IMR-90 (cell line): Measurements from ENCODE around the gene PCDH19. TPM values are rescaled to one million over a fixed set of nuclear protein-coding genes. Genes with fewer than 3 reads are reported as not detected.
A peak's percentile ranks its signal among the peaks of the same experiment; 100 is the strongest.

Source experiments
- ATAC-seq: fragments of 200-7000 bp; cut with Tn5 transposase; 2 replicates; pipeline ENCODE4 v1.9.1; 2020; ENCODE audit warnings: low read depth, mild to moderate bottlenecking, moderate library complexity
- BruUV-seq: library from RNA; stranded (reverse); fragments of 400-500 nt; replicated peaks from 2 replicates; lab custom pipeline; 2021; lab: Mats Ljungman, UMichigan
- CTCF ChIA-PET: fragments of 300-600 bp; formaldehyde crosslinking; extraction: SDS; loops from one replicate; lab custom pipeline; 2021; ENCODE audit warnings: antibody characterized with exemption; lab: Yijun Ruan, JAX
- POLR2A ChIA-PET: fragments of 300-600 bp; sonication (Branson Sonifier 250); formaldehyde crosslinking; loops from one replicate; lab custom pipeline; 2022; ENCODE audit warnings: antibody characterized with exemption; ENCODE audit not compliant: unreplicated experiment; lab: Charles Lee
- DNase-seq: peaks from one replicate; pipeline ENCODE4 v3.0.0; 2013
- H2AFZ ChIP-seq: replicated peaks from 2 replicates; pipeline ENCODE3; 2013; ENCODE audit warnings: low read length, mild to moderate bottlenecking; ENCODE audit not compliant: poor library complexity
- H2AK5ac ChIP-seq: 2 replicates; pipeline ENCODE4 v1.6.1; 2013; ENCODE audit warnings: low read depth, low read length, inconsistent platforms
- H2AK9ac ChIP-seq: replicated peaks from 2 replicates; pipeline ENCODE3; 2013; ENCODE audit warnings: mild to moderate bottlenecking, low read depth, low read length, moderate library complexity; ENCODE audit not compliant: poor library complexity
- H2BK120ac ChIP-seq: 2 replicates; pipeline ENCODE4 v1.6.1; 2013; ENCODE audit warnings: low read depth, low read length, inconsistent platforms
- H2BK15ac ChIP-seq: 3 replicates; pipeline ENCODE4 v1.6.1; 2013; ENCODE audit warnings: low read depth, low read length, inconsistent platforms
- H2BK20ac ChIP-seq: 2 replicates; pipeline ENCODE4 v1.6.1; 2013; ENCODE audit warnings: low read depth, mild to moderate bottlenecking, inconsistent platforms, low read length, moderate library complexity
- H2BK5ac ChIP-seq: 2 replicates; pipeline ENCODE4 v1.6.1; 2013; ENCODE audit warnings: mild to moderate bottlenecking, low read depth, low read length, inconsistent platforms; ENCODE audit not compliant: poor library complexity, severe bottlenecking
- H3K14ac ChIP-seq: replicated peaks from 2 replicates; pipeline ENCODE4 v1.6.1; 2013; ENCODE audit warnings: low read depth, low read length, inconsistent platforms
- H3K18ac ChIP-seq: 2 replicates; pipeline ENCODE4 v1.6.1; 2013; ENCODE audit warnings: low read depth, low read length, control low read depth
- H3K23ac ChIP-seq: 2 replicates; pipeline ENCODE4 v1.6.1; 2013; ENCODE audit warnings: low read depth, low read length, inconsistent platforms
- H3K27ac ChIP-seq: 2 replicates; pipeline ENCODE4 v1.5.1; 2013; ENCODE audit warnings: mild to moderate bottlenecking, control low read depth, low read length; ENCODE audit not compliant: insufficient read depth
- H3K27me3 ChIP-seq: 2 replicates; pipeline ENCODE4 v1.6.1; 2013; ENCODE audit warnings: low read length; ENCODE audit not compliant: control insufficient read depth, insufficient read depth
- H3K36me3 ChIP-seq: 2 replicates; pipeline ENCODE4 v1.6.1; 2013; ENCODE audit warnings: low read length, mixed read lengths; ENCODE audit not compliant: control insufficient read depth, insufficient read depth
- H3K4ac ChIP-seq: 2 replicates; pipeline ENCODE4 v1.6.1; 2013; ENCODE audit warnings: low read depth, low read length, inconsistent platforms
- H3K4me1 ChIP-seq: 2 replicates; pipeline ENCODE4 v1.6.1; 2013; ENCODE audit warnings: low read length, mixed read lengths; ENCODE audit not compliant: control insufficient read depth, insufficient read depth
- H3K4me2 ChIP-seq: 2 replicates; pipeline ENCODE4 v1.6.1; 2013; ENCODE audit warnings: low read depth, mild to moderate bottlenecking, control low read depth, low read length, moderate library complexity
- H3K4me3 ChIP-seq: 2 replicates; pipeline ENCODE4 v1.5.1; 2013; ENCODE audit warnings: low read depth, mild to moderate bottlenecking, control low read depth, low read length, moderate library complexity; ENCODE audit not compliant: insufficient read depth
- H3K56ac ChIP-seq: 2 replicates; pipeline ENCODE4 v1.6.1; 2013; ENCODE audit warnings: low read length, inconsistent platforms; ENCODE audit not compliant: insufficient read depth; ENCODE audit errors: extremely low read depth
- H3K79me1 ChIP-seq, 2 experiments: 2 replicates each; pipeline ENCODE4 v1.6.1; 2013; ENCODE audit warnings: low read length in 2 of 2, inconsistent platforms in 1 of 2, low read depth in 1 of 2
- H3K9ac ChIP-seq: 2 replicates; pipeline ENCODE4 v1.6.1; 2013; ENCODE audit warnings: low read depth, low read length, control low read depth
- H3K9me1 ChIP-seq: 2 replicates; pipeline ENCODE4 v1.6.1; 2013; ENCODE audit warnings: low read length, inconsistent platforms; ENCODE audit not compliant: insufficient read depth
- H3K9me3 ChIP-seq: 2 replicates; pipeline ENCODE4 v1.6.1; 2013; ENCODE audit warnings: low read length; ENCODE audit not compliant: control insufficient read depth, insufficient read depth
- H4K20me1 ChIP-seq: 2 replicates; pipeline ENCODE4 v1.6.1; 2013; ENCODE audit warnings: low read length, inconsistent platforms; ENCODE audit not compliant: insufficient read depth
- H4K5ac ChIP-seq: 2 replicates; pipeline ENCODE4 v1.6.1; 2013; ENCODE audit warnings: mild to moderate bottlenecking, low read depth, low read length, control low read depth
- H4K8ac ChIP-seq, 2 experiments: 2 replicates each; pipeline ENCODE4 v1.6.1; 2013; ENCODE audit warnings: low read depth in 2 of 2, low read length in 2 of 2, control low read depth in 1 of 2, inconsistent platforms in 1 of 2
- H4K91ac ChIP-seq: 2 replicates; pipeline ENCODE4 v1.6.1; 2013; ENCODE audit warnings: low read depth, low read length, inconsistent platforms; ENCODE audit not compliant: insufficient read depth
- CEBPB ChIP-seq: IDR thresholded peaks from 2 replicates; pipeline ENCODE4 v1.6.1; 2012; ENCODE audit warnings: low read depth, low read length, improper control_type of control experiment
- RAD21 ChIP-seq: IDR thresholded peaks from 2 replicates; pipeline ENCODE4 v1.6.1; 2012; ENCODE audit warnings: low read length, improper control_type of control experiment
- dilution Hi-C: fragments of 300-500 bp; cut with HindIII; formaldehyde crosslinking; loops from one replicate; pipeline ENCODE4 v1.14.3; 2018; ENCODE audit warnings: low sequenced_read_pairs; ENCODE audit not compliant: unreplicated experiment
- in situ Hi-C: fragments of 300-500 bp; cut with MboI; formaldehyde crosslinking; loops from 3 replicates; pipeline ENCODE4 v1.14.3; 2019; ENCODE audit warnings: low sequenced_read_pairs, inconsistent platforms, mixed read lengths
- intact Hi-C: fragments of 100-400 bp; cut with micrococcal nuclease; formaldehyde crosslinking; loops from 2 replicates; pipeline ENCODE4 v1.10.0; 2022
- polyA plus RNA-seq, 3 experiments: library from polyadenylated mRNA; depleted of rRNA; stranded (reverse); fragments of >200 nt; gene quantifications; 2 replicates each; pipeline ENCODE4 v1.2.3, GENCODE V29; 2012; ENCODE audit warnings: low replicate concordance in 1 of 3
- total RNA-seq: library from RNA; depleted of rRNA; stranded (reverse); fragments of >200 nt; gene quantifications from 2 replicates; pipeline ENCODE4 v1.2.3, GENCODE V29; 2012
- TF ChIP-seq, protein P1 (sequence below): conservative IDR thresholded peaks from 2 replicates; pipeline ENCODE4 v1.5.1; 2012; ENCODE audit warnings: mild to moderate bottlenecking, low read depth, low read length, improper control_type of control experiment

PCDH19 gene
- total and polyA plus RNA-seq, 2 of the 4 experiments (the other 2 are of a cell fraction): not detected

DNA sequence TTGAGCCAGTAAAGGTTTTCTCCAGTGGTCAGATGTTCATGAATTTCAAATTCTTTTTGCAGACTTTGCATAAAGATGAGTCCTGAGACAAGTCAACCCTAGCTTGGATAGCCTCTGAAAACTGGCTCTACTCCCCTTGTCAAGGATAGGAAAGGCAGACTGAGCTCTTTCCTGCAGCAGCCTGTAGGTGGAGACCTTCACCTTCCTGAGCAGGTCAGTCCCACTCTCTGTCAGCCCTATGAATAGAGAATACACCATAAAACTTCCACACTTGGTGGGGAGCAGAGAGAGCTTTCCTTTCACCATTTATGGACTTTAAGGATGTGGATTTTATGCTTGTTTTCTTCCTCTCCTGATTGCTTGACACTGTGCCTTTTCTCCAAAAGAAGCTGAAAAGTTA is 41.9 kb downstream of the PCDH19 start:
- Histone ChIP-seq H3K14ac (no peak overlapping the region), H4K5ac (no peak overlapping the region), H2BK15ac (no peak overlapping the region), H3K4ac (no peak overlapping the region), H2BK5ac (no peak overlapping the region), H2AK5ac (no peak overlapping the region), H3K4me2 (no peak overlapping the region), H2BK20ac (no peak overlapping the region), H2AK9ac (no peak overlapping the region), H3K27me3 (no peaks in the 10 kb centered on the region; the same call in none of the 2 replicates), H3K4me3 (no peak overlapping the region), H3K79me1 (no peaks in the 10 kb centered on the region), H3K9me3 (no peaks in the 10 kb centered on the region), H3K18ac (no peak overlapping the region), H4K20me1 (no peaks in the 10 kb centered on the region), H4K91ac (no peak overlapping the region), H2BK120ac (no peak overlapping the region), H2AFZ (no peak overlapping the region), H3K4me1 (no peaks in the 10 kb centered on the region), H3K27ac (no peak overlapping the region), H3K9ac (no peak overlapping the region), H4K8ac (no peak overlapping the region), H3K23ac (no peak overlapping the region), H3K9me1 (no peaks in the 10 kb centered on the region), H3K56ac (no peak overlapping the region), H3K36me3 (no peaks in the 10 kb centered on the region)
- CTCF ChIA-PET: no interaction called here
- TF ChIP-seq, protein P1, sequence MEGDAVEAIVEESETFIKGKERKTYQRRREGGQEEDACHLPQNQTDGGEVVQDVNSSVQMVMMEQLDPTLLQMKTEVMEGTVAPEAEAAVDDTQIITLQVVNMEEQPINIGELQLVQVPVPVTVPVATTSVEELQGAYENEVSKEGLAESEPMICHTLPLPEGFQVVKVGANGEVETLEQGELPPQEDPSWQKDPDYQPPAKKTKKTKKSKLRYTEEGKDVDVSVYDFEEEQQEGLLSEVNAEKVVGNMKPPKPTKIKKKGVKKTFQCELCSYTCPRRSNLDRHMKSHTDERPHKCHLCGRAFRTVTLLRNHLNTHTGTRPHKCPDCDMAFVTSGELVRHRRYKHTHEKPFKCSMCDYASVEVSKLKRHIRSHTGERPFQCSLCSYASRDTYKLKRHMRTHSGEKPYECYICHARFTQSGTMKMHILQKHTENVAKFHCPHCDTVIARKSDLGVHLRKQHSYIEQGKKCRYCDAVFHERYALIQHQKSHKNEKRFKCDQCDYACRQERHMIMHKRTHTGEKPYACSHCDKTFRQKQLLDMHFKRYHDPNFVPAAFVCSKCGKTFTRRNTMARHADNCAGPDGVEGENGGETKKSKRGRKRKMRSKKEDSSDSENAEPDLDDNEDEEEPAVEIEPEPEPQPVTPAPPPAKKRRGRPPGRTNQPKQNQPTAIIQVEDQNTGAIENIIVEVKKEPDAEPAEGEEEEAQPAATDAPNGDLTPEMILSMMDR: 0 out of 2 replicates have a peak, but pooled peaks have one; percentile 5
- TF ChIP-seq RAD21 (no peak), CEBPB (no peak)
- DNase-seq: peak; percentile 0
- dilution Hi-C loops (no loop called here), intact Hi-C loops (no loop called here), in situ Hi-C loops (no loop called here)
- POLR2A ChIA-PET: no interaction called here
- ATAC-seq: no peak
- no TSS peak for BruUV-seq
